ENCODE measurements around the gene HNRNPLL. TPM values are rescaled to one million over a fixed set of nuclear protein-coding genes. Genes with fewer than 3 reads are reported as not detected.
"Not testable (repeated sequence)": the region's sequence is repeated elsewhere in the genome, so short reads cannot be mapped to it uniquely, and the experiment has no call there.

The HNRNPLL gene
- total RNA-seq, 4 donors from 2014 or later: 20.0 to 42.9 (median 21.9) TPM

DNA sequence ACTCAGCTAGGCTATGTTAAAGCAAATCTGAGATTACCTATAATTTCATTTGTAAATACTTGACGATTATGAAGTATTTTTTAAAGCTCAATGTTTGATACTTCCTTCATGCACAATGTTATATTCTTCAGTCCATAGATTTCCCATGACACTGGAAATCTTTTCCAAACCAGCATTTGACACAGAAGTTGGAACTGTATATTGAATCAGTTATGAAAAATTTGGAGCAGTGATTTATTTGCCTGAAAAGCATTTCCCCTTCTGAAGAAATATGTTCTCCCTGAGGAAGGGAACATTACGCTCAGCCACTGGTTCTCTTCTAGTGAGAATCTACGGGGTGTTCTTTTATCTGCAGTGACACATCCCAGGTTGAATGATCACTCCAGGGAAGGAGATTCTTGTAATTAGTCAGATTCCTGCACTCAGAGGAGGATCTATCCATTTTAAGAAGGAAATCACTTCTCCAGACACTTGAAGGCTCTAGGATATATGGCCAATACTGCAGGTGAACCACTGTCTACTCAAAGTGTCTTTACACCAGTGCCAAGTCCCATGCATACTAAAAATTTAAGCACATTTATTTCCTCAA, 64.7 kb downstream of the HNRNPLL start:
- Histone ChIP-seq H3K4me3 (no peak overlapping the region), H3K36me3 (no peaks in the 10 kb centered on the region), H3K9me3 (no peaks in the 10 kb centered on the region), H3K27me3 (no peaks in the 10 kb centered on the region), H3K4me1 (no peaks in the 10 kb centered on the region), H3K27ac (no peak overlapping the region)
- no peak for TF ChIP-seq CTCF (IDR thresholded peaks at IDR 0.05 in 4 of 5, conservative IDR thresholded peaks at IDR 0.05 in 1 of 5)
- TF ChIP-seq POLR2A (IDR thresholded peaks at IDR 0.05): no peak
- DNase-seq (no peak), ATAC-seq (no peak)
- in situ Hi-C loops (cut with MboI; ENCODE audit: low sequenced_read_pairs in 4 of 4) (loop anchor here in 3 of 4 donors (25.0 kb wide), 1 partner anchor 226 kb away; no protein-coding TSS in a partner anchor), intact Hi-C loops (cut with DNase I; ENCODE audit: low total_unique reads) (loop anchor here (5.0 kb wide), 1 partner anchor 204 kb away; no protein-coding TSS in a partner anchor)

GRCh38 chr2:38537296-38537695, 65.4 kb downstream of the HNRNPLL start:
- DNase-seq, ATAC-seq, H3K4me3 ChIP-seq, H3K27me3 ChIP-seq, H3K4me1 ChIP-seq, H3K27ac ChIP-seq, H3K9me3 ChIP-seq, H3K36me3 ChIP-seq: not testable (repeated sequence)
- intact Hi-C loops (cut with DNase I; ENCODE audit: low total_unique reads): loop anchor here (5.0 kb wide), 1 partner anchor 205 kb away; no protein-coding TSS in a partner anchor
- in situ Hi-C loops (cut with MboI; ENCODE audit: low sequenced_read_pairs in 4 of 4): loop anchor here in 3 of 4 donors (25.0 kb wide), 1 partner anchor 225 kb away; no protein-coding TSS in a partner anchor

GRCh38 chr2:38535744-38536506, 66.8 kb downstream of the HNRNPLL start:
- intact Hi-C loops (cut with DNase I; ENCODE audit: low total_unique reads): loop anchor here (1.0 to 5.0 kb wide), 2 partner anchors 206 to 221 kb away; no protein-coding TSS in a partner anchor
- TF ChIP-seq CTCF (IDR thresholded peaks at IDR 0.05 in 4 of 5, conservative IDR thresholded peaks at IDR 0.05 in 1 of 5) (peak; percentile 79 to 95 (median 92)), POLR2A (IDR thresholded peaks at IDR 0.05) (no peak)
- H3K9me3 ChIP-seq: no peaks in the 10 kb centered on the region
- H3K4me3 ChIP-seq: peak overlapping the region; percentile 54 to 75 (median 55)
- H3K4me1 ChIP-seq: no peaks in the 10 kb centered on the region
- in situ Hi-C loops (cut with MboI; ENCODE audit: low sequenced_read_pairs in 4 of 4): loop anchor here in 3 of 4 donors (25.0 kb wide), 1 partner anchor 224 kb away; no protein-coding TSS in a partner anchor
- H3K27me3 ChIP-seq: no peaks in the 10 kb centered on the region
- H3K36me3 ChIP-seq: no peaks in the 10 kb centered on the region
- peak overlapping the region in 2 of 4 donors; percentile 51 to 55 for H3K27ac ChIP-seq
- DNase-seq (peak; percentile 52 to 64), ATAC-seq (peak; percentile 86 to 90)

DNA sequence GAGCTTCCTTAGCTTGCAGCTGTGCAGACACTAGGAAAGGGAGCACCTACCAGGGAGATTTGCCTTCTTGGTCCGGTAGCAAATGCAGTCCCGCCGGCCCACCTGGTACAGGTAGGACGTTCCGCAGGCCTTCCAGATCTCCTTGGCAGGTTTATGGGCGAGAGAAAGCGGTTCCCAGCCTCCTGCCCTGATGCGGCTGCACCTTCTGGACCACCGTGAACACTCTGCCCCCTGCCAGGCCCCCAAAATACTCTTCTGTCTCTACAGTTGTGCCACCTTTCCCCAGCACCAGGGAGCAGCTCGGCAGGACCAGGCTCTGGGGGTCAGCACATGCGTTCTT, 67.4 kb downstream of the HNRNPLL start:
- H3K36me3 ChIP-seq: no peaks in the 10 kb centered on the region
- intact Hi-C loops (cut with DNase I; ENCODE audit: low total_unique reads): loop anchor here (5.0 kb wide), 1 partner anchor 207 kb away; no protein-coding TSS in a partner anchor
- in situ Hi-C loops (cut with MboI; ENCODE audit: low sequenced_read_pairs in 4 of 4): loop anchor here in 3 of 4 donors (25.0 kb wide), 1 partner anchor 223 kb away; no protein-coding TSS in a partner anchor
- no peaks in the 10 kb centered on the region for H3K9me3 ChIP-seq
- H3K27ac ChIP-seq: no peak overlapping the region
- H3K4me3 ChIP-seq: peak overlapping the region in 2 of 4 donors; percentile 54 to 55
- TF ChIP-seq POLR2A (IDR thresholded peaks at IDR 0.05) (no peak), CTCF (IDR thresholded peaks at IDR 0.05 in 4 of 5, conservative IDR thresholded peaks at IDR 0.05 in 1 of 5) (no peak)
- H3K4me1 ChIP-seq: no peaks in the 10 kb centered on the region
- no peak for ATAC-seq
- DNase-seq: no peak
- H3K27me3 ChIP-seq: no peaks in the 10 kb centered on the region
